ENCODE results near the gene PLPP4. TPM values are rescaled to one million over a fixed set of nuclear protein-coding genes. Genes with fewer than 3 reads are reported as not detected.
A peak's percentile ranks its signal among the peaks of the same experiment; 100 is the strongest.

PLPP4 gene
- total and polyA plus RNA-seq, 2 donors (not counting 1 experiment from before 2014, with no cell fraction given), result 0.22 to 1.2 TPM

GRCh38 chr10:120453319-120453718, 3.7 kb upstream of the PLPP4 start:
- Histone ChIP-seq H2AFZ (ENCODE audit: low read length) (no peak overlapping the region), H3K9me3 (ENCODE audit: control insufficient read depth, insufficient read depth, low read depth, low read length) (no peaks in the 10 kb centered on the region), H3K79me2 (ENCODE audit: control insufficient read depth, insufficient read depth, low read length) (no peaks in the 10 kb centered on the region), H3K4me3 (replicated peaks in 1 of 4; ENCODE audit: control extremely low read depth in 1 of 4, insufficient read depth in 1 of 4, low read depth in 3 of 4, low read length in 4 of 4) (no peak overlapping the region), H3K27me3 (ENCODE audit: control insufficient read depth, insufficient read depth, low read length) (peaks cover 4% of the 10 kb centered on the region), H4K20me1 (ENCODE audit: control insufficient read depth, extremely low read depth, insufficient read depth, low read length) (no peaks in the 10 kb centered on the region), H3K27ac (ENCODE audit: insufficient read depth, low read length) (no peak overlapping the region), H3K4me2 (ENCODE audit: extremely low read depth, insufficient read depth, low read length) (no peak overlapping the region), H3K4me1 (ENCODE audit: control insufficient read depth, extremely low read depth, insufficient read depth, low read length) (no peaks in the 10 kb centered on the region), H3K9ac (ENCODE audit: insufficient read depth, low read length) (no peak overlapping the region), H3K36me3 (ENCODE audit: control insufficient read depth, insufficient read depth, low read length) (no peaks in the 10 kb centered on the region)
- TF ChIP-seq EZH2 (IDR thresholded peaks at IDR 0.05; ENCODE audit: low read length, missing control alignments) (no peak), CTCF (conservative IDR thresholded peaks at IDR 0.05 in 1 of 2, IDR thresholded peaks at IDR 0.05 in 1 of 2; ENCODE audit: low read depth in 1 of 2, low read length in 2 of 2) (no peak)
- DNase-seq (ENCODE audit: low read depth in 2 of 2), result no peak

DNA sequence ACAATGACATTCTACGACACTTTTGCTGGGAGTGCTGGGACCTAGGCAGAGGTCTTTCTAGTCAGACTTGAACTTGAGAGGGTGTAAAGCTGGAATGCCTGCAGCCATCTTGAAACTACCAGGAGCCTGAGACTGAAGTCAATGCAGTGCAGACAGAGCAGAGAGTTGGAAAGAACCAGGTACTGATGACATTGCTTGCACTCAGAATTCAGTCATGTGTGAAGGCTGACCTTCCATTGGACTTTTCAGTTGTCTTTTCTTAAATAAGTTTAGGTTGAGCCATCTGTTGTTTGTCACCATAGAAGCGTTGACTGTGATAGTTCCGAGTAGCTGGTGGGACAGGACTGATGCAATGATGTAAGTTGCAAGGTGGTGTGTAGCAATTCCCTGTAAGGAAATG, 3.1 kb upstream of the PLPP4 start:
- Histone ChIP-seq H3K9ac (ENCODE audit: insufficient read depth, low read length) (no peak overlapping the region), H3K79me2 (ENCODE audit: control insufficient read depth, insufficient read depth, low read length) (no peaks in the 10 kb centered on the region), H3K27ac (ENCODE audit: insufficient read depth, low read length) (no peak overlapping the region), H3K27me3 (ENCODE audit: control insufficient read depth, insufficient read depth, low read length) (peaks cover 4% of the 10 kb centered on the region), H3K9me3 (ENCODE audit: control insufficient read depth, insufficient read depth, low read depth, low read length) (no peaks in the 10 kb centered on the region), H3K4me1 (ENCODE audit: control insufficient read depth, extremely low read depth, insufficient read depth, low read length) (no peaks in the 10 kb centered on the region), H4K20me1 (ENCODE audit: control insufficient read depth, extremely low read depth, insufficient read depth, low read length) (no peaks in the 10 kb centered on the region), H2AFZ (ENCODE audit: low read length) (no peak overlapping the region), H3K4me3 (replicated peaks in 1 of 4; ENCODE audit: control extremely low read depth in 1 of 4, insufficient read depth in 1 of 4, low read depth in 3 of 4, low read length in 4 of 4) (no peak overlapping the region), H3K36me3 (ENCODE audit: control insufficient read depth, insufficient read depth, low read length) (no peaks in the 10 kb centered on the region), H3K4me2 (ENCODE audit: extremely low read depth, insufficient read depth, low read length) (no peak overlapping the region)
- DNase-seq (ENCODE audit: low read depth in 2 of 2), result no peak
- TF ChIP-seq CTCF (conservative IDR thresholded peaks at IDR 0.05 in 1 of 2, IDR thresholded peaks at IDR 0.05 in 1 of 2; ENCODE audit: low read depth in 1 of 2, low read length in 2 of 2), result no peak
- TF ChIP-seq EZH2 (IDR thresholded peaks at IDR 0.05; ENCODE audit: low read length, missing control alignments), result no peak

GRCh38 chr10:120455004-120455403, 2.0 kb upstream of the PLPP4 start:
- Histone ChIP-seq H3K4me1 (ENCODE audit: control insufficient read depth, extremely low read depth, insufficient read depth, low read length) (no peaks in the 10 kb centered on the region), H4K20me1 (ENCODE audit: control insufficient read depth, extremely low read depth, insufficient read depth, low read length) (no peaks in the 10 kb centered on the region), H3K79me2 (ENCODE audit: control insufficient read depth, insufficient read depth, low read length) (no peaks in the 10 kb centered on the region), H2AFZ (ENCODE audit: low read length) (no peak overlapping the region), H3K4me2 (ENCODE audit: extremely low read depth, insufficient read depth, low read length) (no peak overlapping the region), H3K4me3 (replicated peaks in 1 of 4; ENCODE audit: control extremely low read depth in 1 of 4, insufficient read depth in 1 of 4, low read depth in 3 of 4, low read length in 4 of 4) (no peak overlapping the region), H3K27me3 (ENCODE audit: control insufficient read depth, insufficient read depth, low read length) (peaks cover 4% of the 10 kb centered on the region), H3K36me3 (ENCODE audit: control insufficient read depth, insufficient read depth, low read length) (no peaks in the 10 kb centered on the region), H3K27ac (ENCODE audit: insufficient read depth, low read length) (no peak overlapping the region), H3K9me3 (ENCODE audit: control insufficient read depth, insufficient read depth, low read depth, low read length) (no peaks in the 10 kb centered on the region), H3K9ac (ENCODE audit: insufficient read depth, low read length) (no peak overlapping the region)
- no peak for TF ChIP-seq EZH2 (IDR thresholded peaks at IDR 0.05; ENCODE audit: low read length, missing control alignments)
- no peak for TF ChIP-seq CTCF (conservative IDR thresholded peaks at IDR 0.05 in 1 of 2, IDR thresholded peaks at IDR 0.05 in 1 of 2; ENCODE audit: low read depth in 1 of 2, low read length in 2 of 2)
- peak in 1 of 2 donors; percentile 61 for DNase-seq (ENCODE audit: low read depth in 2 of 2)

Data from fibroblast of lung (primary cell).